NCI-H128 (cell line): ENCODE data around the gene ZKSCAN5.
"Not testable (repeated sequence)": the region's sequence is repeated elsewhere in the genome, so short reads cannot be mapped to it uniquely, and the experiment has no call there.

Experiments used
- DNase-seq: peaks from one replicate; lab custom pipeline; 2025; ENCODE audit not compliant: unreplicated experiment; lab: John Stamatoyannopoulos, UW

ZKSCAN5 gene

GRCh38 chr7:99497766-99498545 lies 6.5 kb upstream of the ZKSCAN5 start:
- DNase-seq, result no peak

DNA sequence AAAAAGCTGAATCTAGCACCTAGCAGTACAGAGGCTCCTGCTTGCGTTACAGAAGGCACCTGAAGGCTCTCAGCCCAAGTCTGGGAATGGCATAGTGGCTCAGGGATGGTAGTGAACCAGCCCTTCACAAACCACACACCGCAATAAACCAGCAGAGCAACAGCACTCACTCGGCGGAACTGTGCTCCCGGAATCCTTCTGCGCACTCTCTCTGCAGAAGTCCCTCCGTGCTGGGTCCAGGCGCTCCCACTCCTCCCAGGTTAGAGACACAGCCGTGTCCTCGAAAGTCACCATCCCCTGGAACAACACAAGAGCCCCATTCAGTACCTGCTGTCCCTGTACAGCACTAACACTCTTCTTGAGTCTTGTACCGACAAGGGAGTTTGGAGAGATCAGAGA lies 5.9 kb upstream of the ZKSCAN5 start:
- no peak for DNase-seq

GRCh38 chr7:99499371-99499720 lies 5.1 kb upstream of the ZKSCAN5 start:
- no peak for DNase-seq

GRCh38 chr7:99499721-99500636 lies 4.5 kb upstream of the ZKSCAN5 start, which contains the start of gene ZNF394:
Gene ZNF394, minus strand, starts transcription at chr7:99500281. Its CDS starts 188 bp downstream, at chr7:99500093.
- peak; percentile 87 for DNase-seq

DNA sequence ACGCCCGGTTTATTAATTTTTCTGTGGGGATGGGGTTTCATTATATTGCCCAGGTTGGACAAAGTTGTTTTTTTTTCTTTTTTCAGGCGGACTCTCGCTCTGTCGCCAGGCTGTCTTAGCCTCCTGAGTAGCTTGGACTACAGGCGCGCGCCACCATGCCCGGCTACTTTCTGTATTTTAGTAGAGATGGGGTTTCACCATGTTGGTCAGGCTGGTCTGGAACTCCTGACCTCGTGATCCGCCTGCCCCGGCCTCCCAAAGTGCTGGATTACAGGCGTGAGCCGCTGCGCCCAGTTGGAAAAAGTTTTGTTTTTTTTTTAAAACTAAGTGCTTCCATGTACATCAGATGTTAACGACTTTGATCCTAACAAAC lies 3.8 kb upstream of the ZKSCAN5 start:
- DNase-seq, result no peak

DNA sequence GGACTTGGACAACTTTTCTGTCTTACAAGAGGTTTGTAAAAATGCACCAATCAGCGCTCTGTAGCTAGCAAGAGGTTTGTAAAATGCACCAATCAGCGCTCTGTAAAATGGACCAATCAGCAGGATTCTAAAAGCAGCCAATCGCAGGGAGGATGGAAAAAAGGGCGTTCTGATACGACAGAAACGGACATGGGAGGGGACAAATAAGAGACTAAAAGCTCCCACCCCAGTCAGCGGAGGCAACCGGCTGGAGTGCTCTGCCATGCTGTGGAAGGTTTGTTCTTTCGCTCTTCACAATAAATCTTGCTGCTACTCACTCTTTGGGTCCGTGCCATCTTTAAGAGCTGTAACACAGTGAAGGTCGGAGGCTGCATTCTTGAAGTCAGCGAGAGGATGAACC lies 3.2 kb upstream of the ZKSCAN5 start:
- DNase-seq, result not testable (repeated sequence)

GRCh38 chr7:99504281-99504602 lies 220 bp upstream of the ZKSCAN5 start:
- peak; percentile 92 for DNase-seq

- DNase-seq, result no peak
Measured at GRCh38 chr7:99505324-99505662, 831 bp downstream of the ZKSCAN5 start.

DNA sequence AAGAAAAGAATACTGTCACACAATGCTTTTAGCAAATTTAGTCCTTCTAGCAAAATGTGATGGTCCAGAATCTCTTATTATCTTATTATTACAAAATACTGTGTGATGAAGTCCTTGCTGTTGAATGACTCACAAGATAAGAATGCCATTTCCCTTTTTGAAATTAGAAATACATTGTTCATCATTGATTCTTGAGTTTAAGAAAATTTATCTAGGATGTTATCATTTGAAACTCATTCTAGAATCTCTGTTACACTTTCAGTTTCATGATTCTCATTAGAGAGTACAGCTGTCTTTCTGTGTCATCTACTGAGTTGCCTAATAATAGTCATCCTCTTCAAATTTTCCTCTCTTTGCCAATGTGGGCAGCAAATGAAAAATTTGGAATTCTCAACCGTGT lies 9.6 kb downstream of the ZKSCAN5 start:
- no peak for DNase-seq

DNA sequence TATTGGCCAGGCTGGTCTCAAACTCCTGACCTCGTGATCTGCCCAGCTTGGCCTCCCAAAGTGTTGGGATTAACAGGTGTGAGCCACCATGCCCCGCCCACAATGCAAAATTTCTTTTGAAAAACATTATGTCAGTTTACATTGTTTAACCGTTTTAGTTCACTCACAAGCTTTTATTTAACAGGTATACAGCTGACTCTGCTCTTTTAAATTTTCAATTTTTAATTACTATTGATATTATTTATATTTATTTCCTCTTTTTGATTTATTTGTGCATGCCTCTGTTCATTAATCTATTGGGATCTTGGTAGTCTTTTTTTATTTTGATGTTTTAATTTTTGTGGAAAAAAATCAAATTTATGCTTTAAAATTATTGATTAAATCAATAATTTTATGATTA lies 16.9 kb downstream of the ZKSCAN5 start:
- no peak for DNase-seq

GRCh38 chr7:99525713-99526440 lies 21.4 kb downstream of the ZKSCAN5 start:
- DNase-seq, result no peak

DNA sequence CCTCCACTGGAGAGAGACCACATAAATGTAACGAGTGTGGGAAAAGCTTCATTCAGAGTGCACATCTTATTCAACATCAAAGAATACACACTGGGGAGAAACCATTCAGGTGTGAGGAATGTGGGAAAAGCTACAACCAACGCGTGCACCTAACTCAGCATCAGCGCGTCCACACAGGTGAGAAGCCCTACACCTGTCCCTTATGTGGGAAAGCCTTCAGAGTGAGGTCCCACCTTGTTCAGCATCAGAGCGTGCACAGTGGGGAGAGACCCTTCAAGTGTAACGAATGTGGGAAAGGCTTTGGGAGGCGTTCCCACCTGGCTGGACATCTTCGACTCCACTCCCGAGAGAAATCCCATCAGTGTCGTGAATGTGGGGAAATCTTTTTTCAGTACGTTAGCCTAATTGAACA lies 26.9 kb downstream of the ZKSCAN5 start:
- DNase-seq, result no peak

DNA sequence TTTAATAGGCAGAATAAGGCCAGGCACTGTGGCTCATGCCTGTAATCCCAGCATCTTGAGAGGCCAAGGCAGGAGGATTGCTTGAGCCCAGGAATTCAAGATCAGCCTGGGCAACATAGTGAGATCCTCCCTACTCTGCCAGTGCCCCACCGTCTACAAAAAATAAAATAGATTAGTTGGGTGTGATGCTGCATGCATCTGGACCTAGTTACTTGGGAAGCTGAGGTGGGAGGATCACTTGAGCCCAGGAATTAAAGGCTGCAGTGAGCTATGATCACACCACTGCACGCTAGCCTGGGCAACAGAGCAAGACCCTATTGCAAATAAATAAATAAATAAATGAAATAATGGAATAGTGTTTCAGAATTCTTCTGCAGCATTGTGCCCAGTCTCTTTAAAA lies 31.2 kb downstream of the ZKSCAN5 start:
- no peak for DNase-seq

- no peak for DNase-seq
Measured at GRCh38 chr7:99539213-99539811, 34.9 kb downstream of the ZKSCAN5 start.

- DNase-seq, result no peak
Measured at GRCh38 chr7:99540542-99540941, 36.1 kb downstream of the ZKSCAN5 start.

DNA sequence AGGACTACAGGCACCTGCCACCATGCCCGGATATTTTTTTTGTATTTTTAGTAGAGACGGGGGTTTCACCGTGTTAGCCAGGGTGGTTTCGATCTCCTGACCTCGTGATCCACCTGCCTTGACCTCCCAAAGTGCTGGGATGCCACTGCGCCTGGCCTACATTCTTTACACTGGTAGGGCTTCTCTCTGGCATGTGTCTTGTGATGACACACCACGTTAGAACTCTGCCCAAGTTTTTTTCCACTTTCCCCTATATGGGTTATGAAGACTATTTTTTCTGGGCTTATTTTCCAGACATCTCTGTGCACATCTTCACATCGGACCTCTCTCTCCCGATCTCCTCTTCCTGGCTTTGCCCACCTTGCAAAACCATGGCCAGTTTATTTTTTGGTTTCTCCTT lies 36.8 kb downstream of the ZKSCAN5 start:
- no peak for DNase-seq

DNA sequence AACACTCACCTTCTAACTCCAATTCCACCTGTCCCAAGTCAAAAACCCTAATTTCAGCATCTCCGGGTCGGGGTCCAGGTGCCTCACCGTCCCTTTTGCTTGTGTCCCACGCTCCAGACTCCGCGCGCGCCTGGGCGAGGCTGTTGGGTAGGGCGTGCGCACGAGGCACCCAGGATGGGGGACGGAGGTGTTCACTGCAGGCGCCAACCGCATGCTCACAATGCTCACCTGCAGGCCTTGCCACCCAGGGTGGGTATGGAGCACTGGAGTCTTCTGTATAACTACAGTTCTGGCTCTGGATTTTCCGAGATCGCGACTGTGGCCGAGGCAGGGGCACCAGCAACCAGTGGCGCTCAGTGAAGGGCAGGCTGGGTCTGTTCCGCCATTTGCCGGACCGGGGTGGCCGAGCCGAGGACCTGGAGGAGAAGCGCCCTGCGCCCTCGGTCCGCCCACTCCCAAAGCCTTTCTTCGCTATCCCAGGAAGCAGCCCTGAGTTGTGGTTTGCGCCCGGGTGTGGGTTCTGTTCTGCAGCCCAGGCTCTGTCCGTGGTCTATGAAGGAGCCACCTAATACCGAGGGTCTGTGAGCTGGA lies 38.7 kb downstream of the ZKSCAN5 start:
- no peak for DNase-seq

DNA sequence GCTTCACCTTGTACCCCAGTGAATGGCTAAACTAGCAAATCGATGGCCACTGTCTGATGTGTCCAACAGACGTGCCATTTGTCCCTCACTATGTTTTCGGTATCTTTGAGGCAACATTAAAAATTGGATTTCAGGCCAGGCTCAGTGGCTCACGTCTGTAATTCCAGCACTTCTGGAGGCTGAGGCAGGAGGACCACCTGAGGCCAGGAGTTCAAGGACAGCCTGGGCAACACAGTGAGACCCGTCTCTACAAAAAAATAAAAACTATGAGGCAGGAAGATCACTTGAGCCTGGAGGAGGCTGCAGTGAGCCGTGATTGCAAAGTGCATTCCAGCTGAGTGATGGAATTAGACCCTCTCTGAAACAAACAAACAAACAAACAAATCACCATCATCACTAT lies 39.5 kb downstream of the ZKSCAN5 start:
- no peak for DNase-seq

GRCh38 chr7:99545308-99545707 lies 40.8 kb downstream of the ZKSCAN5 start:
- DNase-seq, result not testable (repeated sequence)

DNA sequence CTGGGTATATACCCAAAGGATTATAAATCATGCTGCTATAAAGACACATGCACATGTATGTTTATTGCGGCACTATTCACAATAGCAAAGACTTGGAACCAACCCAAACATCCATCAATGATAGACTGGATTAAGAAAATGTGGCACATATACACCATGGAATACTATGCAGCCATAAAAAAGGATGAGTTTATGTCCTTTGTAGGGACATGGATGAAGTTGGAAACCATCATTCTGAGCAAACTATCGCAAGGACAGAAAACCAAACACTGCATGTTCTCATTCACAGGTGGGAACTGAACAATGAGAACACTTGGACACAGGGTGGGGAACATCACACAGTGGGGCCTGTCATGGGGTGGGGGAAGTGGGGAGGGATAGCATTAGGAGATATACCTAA lies 45.1 kb downstream of the ZKSCAN5 start:
- not testable (repeated sequence) for DNase-seq

DNA sequence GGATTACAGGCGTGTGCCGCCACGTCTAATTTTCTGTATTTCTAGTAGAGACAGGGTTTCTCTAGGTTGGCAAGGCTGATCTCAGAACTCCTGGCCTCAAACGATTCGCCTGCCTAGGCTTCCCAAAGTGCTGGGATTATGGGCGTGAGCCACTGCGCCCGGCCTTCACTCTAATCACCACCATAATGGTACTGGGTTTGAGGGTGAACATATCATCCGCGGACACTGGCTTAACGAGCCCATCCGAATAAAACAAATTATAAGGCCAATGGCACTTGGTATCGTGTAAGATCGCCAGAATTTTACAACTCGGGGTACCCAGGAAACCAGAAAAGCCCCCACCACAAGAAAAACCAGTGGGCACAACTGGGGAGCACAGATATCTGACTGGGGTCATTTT lies 46.9 kb downstream of the ZKSCAN5 start:
- no peak for DNase-seq
